Left ventricle myocardium superior (tissue), 1 donor: ENCODE measurements around the gene GPRC5B. TPM values are rescaled to one million over a fixed set of nuclear protein-coding genes. Genes with fewer than 3 reads are reported as not detected.
A peak's percentile ranks its signal among the peaks of the same experiment; 100 is the strongest.

Experiments
- ATAC-seq: fragments of 200-7000 bp; cut with Tn5 transposase; one replicate; pipeline ENCODE4 v1.9.1; 2020; ENCODE audit warnings: mild to moderate bottlenecking, moderate library complexity
- DNase-seq: peaks from one replicate; pipeline ENCODE4 v3.0.0-alpha.2; 2020
- intact Hi-C: fragments of 100-400 bp; cut with micrococcal nuclease; formaldehyde crosslinking; loops from one replicate; pipeline ENCODE4 v1.11.0; 2022
- total RNA-seq: library from RNA; stranded (reverse); fragmentation: NEBNext Ultra II Directional; extraction: Animal tissue kit (Norgen Biotek cat#: 25700); gene quantifications from one replicate; pipeline ENCODE4 v1.2.1, GENCODE V29; 2021
- donor health status: DM: no; HTN: yes; CAD: no; lungs with severe emphysema.

The GPRC5B gene
- total RNA-seq, 1 donor from 2014 or later, result 103 TPM

- DNase-seq (no peak), ATAC-seq (no peak)
- intact Hi-C loops, result no loop called here
Observed at GRCh38 chr16:19854543-19854876, 30.1 kb downstream of the GPRC5B start.

- no peak for ATAC-seq
- DNase-seq, result no peak
- intact Hi-C loops, result no loop called here
Observed at GRCh38 chr16:19853742-19854542, 30.7 kb downstream of the GPRC5B start.

GRCh38 chr16:19853132-19853741, 31.4 kb downstream of the GPRC5B start:
- intact Hi-C loops, result no loop called here
- DNase-seq, result no peak
- ATAC-seq, result peak; percentile 16

- DNase-seq (peak; percentile 47), ATAC-seq (peak; percentile 88)
Observed at GRCh38 chr16:19851476-19851875, 33.2 kb downstream of the GPRC5B start.

GRCh38 chr16:19850131-19850817, 34.4 kb downstream of the GPRC5B start:
- ATAC-seq, result no peak
- intact Hi-C loops, result no loop called here

More at GRCh38 chr16:19851476-19851875, 33.2 kb downstream of the GPRC5B start:
- intact Hi-C loops, result no loop called here

DNA sequence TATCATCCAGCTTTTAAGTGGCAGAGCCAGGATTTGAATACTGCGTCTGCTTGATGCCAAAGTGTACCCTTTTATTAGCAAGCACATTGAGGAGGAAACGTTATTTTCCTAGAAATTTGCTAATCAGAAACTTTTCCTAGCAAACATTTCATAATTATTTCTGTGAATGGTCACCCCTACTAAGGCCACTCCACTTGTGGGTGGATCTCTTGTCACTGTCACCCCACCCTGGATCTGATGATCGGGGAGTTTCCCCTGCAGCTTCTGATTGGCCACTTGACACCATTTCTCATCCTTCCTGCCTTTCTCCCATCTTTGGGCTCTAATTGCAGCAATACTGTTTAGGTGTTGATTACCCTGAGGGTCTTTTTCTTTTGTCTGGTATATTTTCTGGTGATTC, 35.9 kb downstream of the GPRC5B start:
- ATAC-seq, result no peak
- DNase-seq, result no peak
- intact Hi-C loops, result no loop called here

More at GRCh38 chr16:19850131-19850817, 34.4 kb downstream of the GPRC5B start:
- DNase-seq, result no peak

DNA sequence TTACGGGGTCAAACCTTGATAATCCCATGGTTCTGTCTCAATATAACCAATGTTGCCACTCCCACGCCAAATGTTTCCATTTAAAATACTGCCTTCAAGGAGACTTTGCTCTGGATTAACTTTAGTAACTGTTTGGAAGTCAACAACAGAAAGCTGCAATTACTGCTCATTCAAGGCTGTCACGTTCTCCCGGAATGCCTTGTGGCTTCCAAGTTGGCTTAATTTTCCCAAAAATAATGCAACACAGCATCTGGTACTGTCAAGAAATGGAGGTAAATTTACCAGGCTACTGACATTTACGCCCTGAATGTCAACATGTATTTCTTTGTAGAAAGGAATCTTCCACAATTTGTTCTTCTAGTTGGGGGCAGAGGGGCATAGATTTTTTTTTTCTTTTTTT, 38.2 kb downstream of the GPRC5B start:
- no peak for ATAC-seq
- intact Hi-C loops, result no loop called here
- no peak for DNase-seq

DNA sequence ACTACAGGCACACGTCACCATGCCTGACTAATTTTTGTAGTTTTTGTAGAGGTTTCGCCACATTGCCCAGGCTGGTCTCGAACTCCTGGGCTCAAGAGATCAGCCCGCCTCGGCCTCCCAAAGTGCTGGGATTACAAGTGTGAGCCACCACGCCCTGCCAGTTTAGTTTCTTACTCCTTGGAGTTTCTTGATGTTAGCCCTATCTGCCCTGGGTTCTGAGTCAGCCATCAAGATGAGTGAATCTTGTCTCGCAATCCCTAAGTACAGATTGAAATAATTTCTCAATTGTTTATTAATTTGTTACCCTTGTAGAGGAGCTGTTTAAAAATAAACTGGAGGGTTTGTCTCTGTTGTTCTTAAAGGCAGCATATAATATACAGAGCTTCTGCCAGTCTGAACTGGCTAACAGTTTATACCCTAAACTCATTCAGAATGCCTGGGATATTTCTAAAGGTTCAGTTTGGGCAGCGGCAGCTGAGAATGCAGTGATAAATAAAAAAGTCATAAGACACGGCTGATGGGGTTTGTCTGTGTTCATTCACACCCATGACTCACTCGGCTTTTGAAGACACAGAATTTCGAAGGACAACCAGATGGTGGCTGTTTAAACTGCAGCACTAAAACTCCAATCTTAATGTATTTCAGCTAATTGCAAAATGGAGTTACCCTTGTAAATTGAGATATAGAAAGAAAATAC, 39.6 kb downstream of the GPRC5B start:
- no peak for DNase-seq
- ATAC-seq, result no peak
- intact Hi-C loops, result no loop called here

DNA sequence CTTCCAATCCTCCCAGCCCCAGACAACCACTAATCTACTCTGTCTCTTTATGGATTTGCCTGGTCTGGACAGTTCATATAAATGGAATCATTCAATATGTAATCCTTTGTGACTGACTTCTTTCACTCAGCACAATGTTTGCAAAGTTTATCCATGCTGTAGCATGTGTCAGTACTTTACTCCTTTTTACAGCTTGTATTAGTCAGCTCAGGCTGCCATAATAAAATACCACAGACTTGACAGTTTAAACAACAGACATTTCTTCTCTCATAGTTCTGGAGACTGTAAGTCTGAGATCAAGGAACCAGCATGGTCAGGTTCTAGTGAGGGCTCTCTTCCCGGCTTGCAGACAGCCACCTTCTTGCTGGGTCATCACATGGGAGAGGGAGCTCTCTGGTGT, 41.3 kb downstream of the GPRC5B start:
- intact Hi-C loops, result no loop called here
- ATAC-seq, result no peak
- no peak for DNase-seq

GRCh38 chr16:19842426-19843157, 42.1 kb downstream of the GPRC5B start:
- intact Hi-C loops, result no loop called here
- DNase-seq (no peak), ATAC-seq (no peak)

- DNase-seq (no peak), ATAC-seq (peak; percentile 84)
- intact Hi-C loops, result no loop called here
Observed at GRCh38 chr16:19841184-19841583, 43.5 kb downstream of the GPRC5B start.

- intact Hi-C loops, result no loop called here
- peak; percentile 95 for ATAC-seq
- DNase-seq, result peak; percentile 53
Observed at GRCh38 chr16:19840524-19841110, 44.0 kb downstream of the GPRC5B start.

GRCh38 chr16:19837984-19838707, 46.5 kb downstream of the GPRC5B start:
- no peak for DNase-seq
- ATAC-seq, result no peak
- intact Hi-C loops, result no loop called here

- intact Hi-C loops, result no loop called here
- ATAC-seq (no peak), DNase-seq (no peak)
Observed at GRCh38 chr16:19837331-19837980, 47.2 kb downstream of the GPRC5B start.

- intact Hi-C loops, result no loop called here
Observed at GRCh38 chr16:19835968-19836421, 48.7 kb downstream of the GPRC5B start.

DNA sequence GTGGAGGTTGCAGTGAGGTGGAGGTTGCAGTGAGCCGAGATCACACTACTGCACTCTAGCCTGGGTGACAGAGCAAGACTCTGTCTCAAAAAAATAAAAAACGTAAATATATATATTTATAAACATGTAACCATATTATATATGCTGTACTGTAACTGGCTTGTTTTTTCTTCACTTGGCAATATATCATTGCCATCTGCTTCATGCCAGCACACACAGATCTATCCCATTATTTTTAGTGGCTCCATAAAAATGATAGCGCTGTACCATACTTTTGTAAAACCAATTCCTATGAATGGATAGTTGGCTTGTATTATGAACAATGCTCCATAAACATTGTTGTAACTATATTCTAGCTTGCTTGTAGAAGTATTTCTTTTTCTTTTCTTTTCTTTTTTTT, 49.5 kb downstream of the GPRC5B start:
- ATAC-seq, result no peak
- DNase-seq, result no peak
- intact Hi-C loops, result no loop called here

More at GRCh38 chr16:19835968-19836421, 48.7 kb downstream of the GPRC5B start:
- DNase-seq, result no peak
- no peak for ATAC-seq

DNA sequence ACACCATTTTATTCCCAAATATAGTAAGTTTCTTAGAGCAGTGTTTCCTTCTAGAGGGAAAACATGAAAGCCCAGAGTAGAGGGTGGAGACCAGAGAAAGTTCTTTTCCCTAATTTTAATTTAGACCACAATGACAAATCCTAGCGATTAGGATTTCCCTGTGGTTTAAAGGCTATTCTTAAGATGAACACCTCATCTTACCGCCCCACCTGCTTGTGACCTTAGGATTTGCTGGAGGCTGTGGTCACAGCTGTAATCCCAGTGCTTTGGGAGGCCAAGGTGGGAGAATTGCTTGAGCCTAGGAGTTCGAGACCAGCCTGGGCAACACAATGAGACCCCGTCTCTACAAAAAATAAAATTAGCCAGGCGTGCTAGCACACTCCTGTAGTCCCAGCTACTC, 51.1 kb downstream of the GPRC5B start:
- no peak for DNase-seq
- intact Hi-C loops, result no loop called here
- ATAC-seq, result no peak

DNA sequence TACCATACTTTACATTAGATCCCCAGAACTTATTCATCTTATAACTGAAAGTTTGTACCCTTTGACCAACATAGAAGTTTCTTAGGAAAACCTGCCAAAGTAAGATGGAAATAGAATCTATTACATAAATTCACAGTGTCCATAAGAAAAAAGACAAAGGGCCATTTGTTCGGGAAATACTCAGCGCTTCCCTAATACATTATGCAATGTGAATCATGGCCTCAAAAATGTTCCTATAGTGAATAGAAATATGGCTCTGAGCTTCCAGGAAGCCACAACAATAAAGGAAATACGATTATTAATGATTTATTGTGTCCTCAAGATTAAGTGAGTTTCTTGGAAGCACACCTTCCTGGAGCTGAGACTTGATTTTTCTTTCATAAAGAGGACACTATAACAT, 51.5 kb downstream of the GPRC5B start:
- no peak for ATAC-seq
- DNase-seq, result no peak
- intact Hi-C loops, result no loop called here
